Measurements from ENCODE around the gene UTP15. TPM values are rescaled to one million over a fixed set of nuclear protein-coding genes. Genes with fewer than 3 reads are reported as not detected.

Gene UTP15
- total and polyA plus RNA-seq, 2 of the 4 experiments (the other 2 are of a cell fraction) = 11.4 to 28.0 TPM

- no peak for DNase-seq
- H3K4ac ChIP-seq (ENCODE audit: low read depth, low read length) = no peak overlapping the region
- H2AK9ac ChIP-seq (replicated peaks; ENCODE audit: low read depth, low read length, poor library complexity) = no peak overlapping the region
- TF ChIP-seq CEBPB (IDR thresholded peaks at IDR 0.05; ENCODE audit: low read depth, low read length) (no peak), RCOR1 (IDR thresholded peaks at IDR 0.05; ENCODE audit: insufficient replicate concordance, low read length) (no peak), RFX5 (IDR thresholded peaks at IDR 0.05; ENCODE audit: low read depth, low read length) (no peak), BHLHE40 (IDR thresholded peaks at IDR 0.05; ENCODE audit: low read depth, low read length) (no peak), NFE2L2 (IDR thresholded peaks at IDR 0.05; ENCODE audit: low read depth, low read length) (no peak), CTCF (conservative IDR thresholded peaks at IDR 0.05; ENCODE audit: low read depth, low read length) (no peak), MXI1 (IDR thresholded peaks at IDR 0.05; ENCODE audit: borderline replicate concordance, low read depth, low read length) (no peak), MAZ (IDR thresholded peaks at IDR 0.05; ENCODE audit: borderline replicate concordance, low read depth, low read length) (no peak), MAFK (IDR thresholded peaks at IDR 0.05; ENCODE audit: low read depth, low read length) (no peak), CHD1 (IDR thresholded peaks at IDR 0.05; ENCODE audit: low read depth, low read length) (no peak), POLR2A (IDR thresholded peaks at IDR 0.05; ENCODE audit: low read depth, low read length) (no peak), RAD21 (IDR thresholded peaks at IDR 0.05; ENCODE audit: low read length) (no peak), SMC3 (IDR thresholded peaks at IDR 0.05; ENCODE audit: low read depth, low read length) (no peak), FOS (IDR thresholded peaks at IDR 0.05; ENCODE audit: low read depth, low read length) (no peak), ELK1 (IDR thresholded peaks at IDR 0.05; ENCODE audit: borderline replicate concordance, low read depth, low read length) (no peak)
- TF ChIP-seq, protein P1, sequence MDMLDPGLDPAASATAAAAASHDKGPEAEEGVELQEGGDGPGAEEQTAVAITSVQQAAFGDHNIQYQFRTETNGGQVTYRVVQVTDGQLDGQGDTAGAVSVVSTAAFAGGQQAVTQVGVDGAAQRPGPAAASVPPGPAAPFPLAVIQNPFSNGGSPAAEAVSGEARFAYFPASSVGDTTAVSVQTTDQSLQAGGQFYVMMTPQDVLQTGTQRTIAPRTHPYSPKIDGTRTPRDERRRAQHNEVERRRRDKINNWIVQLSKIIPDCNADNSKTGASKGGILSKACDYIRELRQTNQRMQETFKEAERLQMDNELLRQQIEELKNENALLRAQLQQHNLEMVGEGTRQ (IDR thresholded peaks at IDR 0.05; ENCODE audit: low read depth, low read length) = no peak
- H3K56ac ChIP-seq (ENCODE audit: extremely low read depth, insufficient read depth, low read length) = no peak overlapping the region
- no peaks in the 10 kb centered on the region for H4K20me1 ChIP-seq (ENCODE audit: insufficient read depth, low read length)
- no peak overlapping the region for H2BK15ac ChIP-seq (ENCODE audit: low read depth, low read length)
- no peaks in the 10 kb centered on the region for H3K27me3 ChIP-seq (ENCODE audit: control insufficient read depth, insufficient read depth, low read length)
- H3K27ac ChIP-seq (ENCODE audit: insufficient read depth, low read length) = no peak overlapping the region
- intact Hi-C loops (cut with micrococcal nuclease) = no loop called here
- no peak overlapping the region for H4K8ac ChIP-seq (ENCODE audit: low read depth in 2 of 2, low read length in 2 of 2)
- no peak overlapping the region for H2BK120ac ChIP-seq (ENCODE audit: low read depth, low read length)
- H2BK5ac ChIP-seq (ENCODE audit: low read depth, low read length, poor library complexity, severe bottlenecking) = no peak overlapping the region
- POLR2A ChIA-PET (ENCODE audit: unreplicated experiment) = interaction anchor here (0.6 kb wide), 1 partner anchor 96 kb away, joined by 3 read pairs; no protein-coding TSS in a partner anchor
- H3K9ac ChIP-seq (ENCODE audit: low read depth, low read length) = no peak overlapping the region
- peaks cover 10% of the 10 kb centered on the region for H3K9me1 ChIP-seq (ENCODE audit: insufficient read depth, low read length)
- ATAC-seq (ENCODE audit: low read depth) = no peak
- no CpG with 5 or more reads among the region's 5 CpGs for WGBS, 2 experiments (ENCODE audit: extremely low coverage in 2 of 2, insufficient read length in 1 of 2)
- peaks cover 9% of the 10 kb centered on the region for H3K4me1 ChIP-seq (ENCODE audit: control insufficient read depth, insufficient read depth, low read length)
- no peak overlapping the region for H3K14ac ChIP-seq (replicated peaks; ENCODE audit: low read depth, low read length)
- CTCF ChIA-PET = interaction anchor here (1.2 kb wide), 1 partner anchor 22 kb away, joined by 3 read pairs; the partner anchor contains the start of gene ARHGEF28
- no peak overlapping the region for H4K91ac ChIP-seq (ENCODE audit: insufficient read depth, low read depth, low read length)
- H2AK5ac ChIP-seq (ENCODE audit: low read depth, low read length) = no peak overlapping the region
- no peaks in the 10 kb centered on the region for H3K36me3 ChIP-seq (ENCODE audit: control insufficient read depth, insufficient read depth, low read length)
- no peak overlapping the region for H2AFZ ChIP-seq (replicated peaks; ENCODE audit: low read length, poor library complexity)
- H3K4me3 ChIP-seq (ENCODE audit: insufficient read depth, low read depth, low read length) = no peak overlapping the region
- no peak overlapping the region for H3K4me2 ChIP-seq (ENCODE audit: low read depth, low read length)
- H2BK20ac ChIP-seq (ENCODE audit: low read depth, low read length) = 0 out of 2 replicates have a peak overlapping the region, but pooled peaks have one; percentile 2
- dilution Hi-C loops (cut with HindIII; ENCODE audit: low sequenced_read_pairs, unreplicated experiment) = no loop called here
- H3K23ac ChIP-seq (ENCODE audit: low read depth, low read length) = no peak overlapping the region
- BruUV-seq (replicated peaks) = no TSS peak
- H3K79me1 ChIP-seq (ENCODE audit: low read depth in 1 of 2, low read length in 2 of 2) = no peaks in the 10 kb centered on the region; a peak in 1 of 4 replicates
- H3K18ac ChIP-seq (ENCODE audit: low read depth, low read length) = no peak overlapping the region
- H3K9me3 ChIP-seq (ENCODE audit: control insufficient read depth, insufficient read depth, low read length) = no peaks in the 10 kb centered on the region
- in situ Hi-C loops (cut with MboI; ENCODE audit: low sequenced_read_pairs) = no loop called here
- H4K5ac ChIP-seq (ENCODE audit: low read depth, low read length) = no peak overlapping the region
These were observed 38.5 kb downstream of the UTP15 start for GRCh38 chr5:73603998-73604397.

Data from IMR-90 (cell line).